Cardiac muscle cell (in vitro differentiated cells and primary cell): ENCODE data around the gene CCDC88C. TPM values are rescaled to one million over a fixed set of nuclear protein-coding genes. Genes with fewer than 3 reads are reported as not detected.
A peak's percentile ranks its signal among the peaks of the same experiment; 100 is the strongest.
"Not testable (repeated sequence)": the region's sequence is repeated elsewhere in the genome, so short reads cannot be mapped to it uniquely, and the experiment has no call there.

Experiments
- DNase-seq, 2 donors: peaks; one replicate each; pipeline versions ENCODE4 v3.0.0 to v3.0.0-alpha.2; 2010 to 2017; ENCODE audit warnings: low read depth in 1 of 2, low spot score in 1 of 2
- H3K27ac ChIP-seq: fragments of 200-600 bp; sonication (generic); 2 replicates; pipeline ENCODE4 v1.5.1; 2016
- H3K27me3 ChIP-seq: fragments of 200-600 bp; sonication (generic); 2 replicates; pipeline ENCODE4 v1.6.0; 2016; ENCODE audit warnings: control low read depth
- H3K36me3 ChIP-seq: fragments of 200-600 bp; sonication (generic); 2 replicates; pipeline ENCODE4 v1.5.1; 2016; ENCODE audit warnings: control low read depth
- H3K4me1 ChIP-seq: fragments of 200-600 bp; sonication (generic); 2 replicates; pipeline ENCODE4 v1.8.1; 2017; ENCODE audit warnings: low read depth, mild to moderate bottlenecking, mixed run types
- H3K4me3 ChIP-seq: fragments of 200-600 bp; sonication (generic); 2 replicates; pipeline ENCODE4 v1.5.1; 2016; ENCODE audit warnings: mild to moderate bottlenecking
- H3K9me3 ChIP-seq: fragments of 200-600 bp; sonication (generic); 2 replicates; pipeline ENCODE4 v1.5.1; 2017; ENCODE audit warnings: low read depth, mild to moderate bottlenecking, control low read depth
- polyA plus RNA-seq: library from polyadenylated mRNA; unstranded; fragments of >200 nt; fragmentation: Nextera tagmentation; extraction: Ambion mirVana; gene quantifications from 2 replicates; pipeline ENCODE4 v1.2.1, GENCODE V29; 2016
- total RNA-seq: library from RNA; depleted of rRNA; stranded (reverse); fragments of >200 nt; gene quantifications from 2 replicates; pipeline ENCODE4 v1.2.3, GENCODE V29; 2016
- TF ChIP-seq, protein P1 (sequence below): IDR thresholded peaks from 2 replicates; pipeline ENCODE4 v1.5.1; 2012; ENCODE audit warnings: low read depth, mild to moderate bottlenecking, low read length

Gene CCDC88C
- total and polyA plus RNA-seq, 2 experiments from 2014 or later = 0.49 to 1.2 TPM

DNA sequence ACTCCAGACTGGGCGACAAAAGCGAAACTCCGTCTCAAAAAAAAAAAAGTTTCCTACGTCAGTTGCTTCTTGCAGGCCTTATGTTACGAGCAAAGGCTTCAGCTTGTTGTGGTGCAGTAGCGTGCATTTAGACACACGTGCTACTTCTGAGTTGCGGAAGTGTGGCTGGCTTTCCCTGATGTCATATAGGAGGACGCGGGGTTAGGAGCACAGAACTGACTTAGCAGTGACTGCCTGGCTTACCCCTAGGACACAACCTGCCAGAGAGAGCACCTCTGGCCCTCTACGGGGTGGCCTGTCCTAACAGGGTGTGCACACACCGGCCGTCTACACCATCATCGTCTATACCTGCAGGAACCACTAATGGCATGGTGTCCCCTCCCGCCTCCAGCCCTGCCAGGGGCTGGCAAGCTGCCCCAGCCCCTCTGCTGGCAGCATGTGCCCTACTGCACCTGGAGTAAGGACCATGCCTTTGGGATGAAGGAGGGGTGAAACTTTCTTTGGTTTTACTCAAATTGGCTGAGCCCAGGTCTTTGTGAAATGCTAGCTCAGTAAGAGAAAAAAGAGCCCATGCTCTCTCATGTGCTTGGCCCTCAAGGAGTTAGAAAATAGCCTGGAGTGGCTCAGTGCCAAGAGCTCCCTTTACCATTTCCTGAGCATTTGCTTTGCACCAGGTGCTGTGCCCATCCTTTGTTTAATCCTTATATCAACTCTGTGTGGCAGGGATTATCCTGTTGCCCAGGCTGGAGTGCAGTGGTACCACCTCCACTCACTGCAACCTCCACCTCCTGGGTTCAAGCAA is 171.4 kb downstream of the CCDC88C start:
- no peak for DNase-seq
- Histone ChIP-seq H3K4me1 (no peaks in the 10 kb centered on the region), H3K9me3 (no peaks in the 10 kb centered on the region), H3K36me3 (no peaks in the 10 kb centered on the region), H3K27ac (no peak overlapping the region), H3K27me3 (no peaks in the 10 kb centered on the region), H3K4me3 (no peak overlapping the region)
- TF ChIP-seq, protein P1, sequence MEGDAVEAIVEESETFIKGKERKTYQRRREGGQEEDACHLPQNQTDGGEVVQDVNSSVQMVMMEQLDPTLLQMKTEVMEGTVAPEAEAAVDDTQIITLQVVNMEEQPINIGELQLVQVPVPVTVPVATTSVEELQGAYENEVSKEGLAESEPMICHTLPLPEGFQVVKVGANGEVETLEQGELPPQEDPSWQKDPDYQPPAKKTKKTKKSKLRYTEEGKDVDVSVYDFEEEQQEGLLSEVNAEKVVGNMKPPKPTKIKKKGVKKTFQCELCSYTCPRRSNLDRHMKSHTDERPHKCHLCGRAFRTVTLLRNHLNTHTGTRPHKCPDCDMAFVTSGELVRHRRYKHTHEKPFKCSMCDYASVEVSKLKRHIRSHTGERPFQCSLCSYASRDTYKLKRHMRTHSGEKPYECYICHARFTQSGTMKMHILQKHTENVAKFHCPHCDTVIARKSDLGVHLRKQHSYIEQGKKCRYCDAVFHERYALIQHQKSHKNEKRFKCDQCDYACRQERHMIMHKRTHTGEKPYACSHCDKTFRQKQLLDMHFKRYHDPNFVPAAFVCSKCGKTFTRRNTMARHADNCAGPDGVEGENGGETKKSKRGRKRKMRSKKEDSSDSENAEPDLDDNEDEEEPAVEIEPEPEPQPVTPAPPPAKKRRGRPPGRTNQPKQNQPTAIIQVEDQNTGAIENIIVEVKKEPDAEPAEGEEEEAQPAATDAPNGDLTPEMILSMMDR = no peak

DNA sequence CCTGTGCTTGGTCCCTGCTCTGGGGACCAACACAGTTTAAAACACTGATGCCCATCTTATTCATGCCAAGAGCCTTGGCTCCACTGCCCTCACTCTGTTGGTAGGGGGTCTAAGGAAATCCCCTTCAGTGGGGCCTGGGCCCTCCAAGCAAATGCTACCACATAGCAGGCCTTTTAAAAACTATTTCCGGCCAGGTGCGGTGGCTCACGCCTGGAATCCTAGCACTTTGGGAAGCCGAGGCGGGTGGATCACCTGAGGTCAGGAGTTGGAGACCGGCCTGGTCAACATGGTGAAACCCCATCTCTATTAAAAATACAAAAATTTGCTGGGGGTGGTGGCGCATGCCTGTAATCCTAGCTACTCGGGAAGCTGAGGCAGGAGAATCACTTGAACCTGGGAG is 172.0 kb downstream of the CCDC88C start:
- not testable (repeated sequence) for H3K9me3 ChIP-seq, DNase-seq, H3K4me3 ChIP-seq, H3K4me1 ChIP-seq, H3K36me3 ChIP-seq, H3K27ac ChIP-seq, H3K27me3 ChIP-seq

DNA sequence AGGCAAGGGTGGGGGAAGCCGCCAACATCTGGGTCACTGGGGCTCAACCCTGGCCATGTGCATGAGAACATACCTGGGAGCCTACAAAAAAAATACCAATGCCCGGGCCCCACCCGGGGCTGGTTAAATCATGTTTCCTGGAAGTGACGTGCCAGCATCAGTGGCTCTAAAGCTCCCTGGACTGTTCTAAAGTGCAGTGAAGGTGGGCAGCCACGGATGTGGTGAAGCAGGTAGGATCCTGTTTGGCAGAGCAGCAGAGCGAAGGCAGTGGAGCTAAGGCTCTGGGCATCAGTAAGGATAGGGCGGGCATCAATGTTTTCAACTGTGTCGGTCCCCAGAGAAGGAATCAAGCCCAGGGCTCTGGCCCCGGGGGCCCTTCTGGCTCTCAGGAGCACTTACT is 172.6 kb downstream of the CCDC88C start:
- H3K9me3 ChIP-seq = no peaks in the 10 kb centered on the region
- H3K4me3 ChIP-seq = no peak overlapping the region
- no peak for DNase-seq
- H3K36me3 ChIP-seq = no peaks in the 10 kb centered on the region
- TF ChIP-seq, protein P1 = no peak
- no peaks in the 10 kb centered on the region for H3K27me3 ChIP-seq
- H3K4me1 ChIP-seq = no peaks in the 10 kb centered on the region
- no peak overlapping the region for H3K27ac ChIP-seq

DNA sequence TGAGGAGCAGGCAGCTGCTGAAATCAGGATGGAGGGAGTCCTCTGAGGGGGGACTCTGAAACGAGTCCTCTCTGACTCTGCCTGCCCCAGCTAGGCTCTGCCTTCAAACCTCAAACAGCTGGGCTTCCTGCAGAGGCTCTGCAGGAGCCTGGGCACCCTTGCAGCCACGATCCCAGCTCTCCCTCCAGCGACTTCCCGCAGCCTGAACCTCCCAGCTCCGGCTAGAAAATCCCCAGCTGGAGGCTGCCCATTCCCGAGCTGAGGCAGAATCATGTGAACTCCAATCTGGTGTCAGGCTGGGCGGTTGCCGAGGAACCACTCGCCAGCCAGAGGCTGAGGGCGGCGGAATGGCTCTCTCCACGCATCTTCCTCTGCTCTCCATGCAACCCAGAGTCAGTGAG is 173.1 kb downstream of the CCDC88C start, which contains the start of gene GPR68:
Gene GPR68 (minus strand): TSS at position 204 of the 401 bp plus-strand sequence. CDS start 9,654 bp downstream, outside the sequence.
- Histone ChIP-seq H3K9me3 (no peaks in the 10 kb centered on the region), H3K27ac (no peak within 1 kb of the TSS), H3K36me3 (no peaks in the 10 kb centered on the region), H3K4me3 (no peak within 1 kb of the TSS), H3K4me1 (no peaks in the 10 kb centered on the region), H3K27me3 (no peaks in the 10 kb centered on the region)
- peak; percentile 43 to 82 for DNase-seq
- TF ChIP-seq, protein P1 = no peak

DNA sequence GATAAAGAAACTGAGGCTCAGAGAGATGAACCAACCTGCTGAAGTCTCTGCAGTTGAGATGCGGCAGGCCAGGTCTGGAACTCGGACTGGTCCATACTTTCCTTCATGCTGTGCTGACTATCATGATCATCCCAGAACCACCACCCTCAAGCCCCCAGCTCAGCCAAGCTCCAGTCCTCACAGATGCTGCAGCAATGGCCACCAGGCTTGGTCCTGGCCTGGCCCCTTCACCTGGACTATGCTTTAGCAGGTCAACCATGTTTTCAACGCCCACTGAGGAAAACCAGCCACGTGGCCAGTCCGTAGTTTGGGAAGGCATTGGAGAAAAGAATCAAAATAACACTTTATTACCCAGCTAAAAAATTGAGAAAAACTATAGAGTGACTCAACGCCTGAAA is 174.5 kb downstream of the CCDC88C start:
- Histone ChIP-seq H3K27me3 (no peaks in the 10 kb centered on the region), H3K36me3 (no peaks in the 10 kb centered on the region), H3K9me3 (no peaks in the 10 kb centered on the region), H3K27ac (no peak overlapping the region), H3K4me1 (no peaks in the 10 kb centered on the region), H3K4me3 (no peak overlapping the region)
- TF ChIP-seq, protein P1 = no peak
- no peak for DNase-seq

DNA sequence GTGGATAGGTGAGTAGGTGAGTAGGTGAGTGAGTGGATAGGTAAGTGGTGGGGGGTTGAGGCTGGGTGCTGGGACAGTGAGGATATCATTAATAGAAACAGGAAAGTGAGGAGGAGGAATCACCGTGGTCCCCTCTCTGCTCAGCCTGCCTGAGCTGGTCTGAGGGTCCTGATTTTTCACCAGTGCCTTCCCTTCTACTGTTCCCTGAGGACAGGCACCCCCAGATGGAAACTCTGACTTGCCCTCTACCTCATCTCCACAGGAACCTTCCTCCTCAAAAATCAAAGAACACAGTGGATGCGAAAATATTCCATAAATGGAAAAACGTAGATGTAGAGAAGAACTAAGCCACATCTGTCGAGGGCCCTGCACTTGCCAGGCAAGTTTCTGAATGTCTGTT is 175.0 kb downstream of the CCDC88C start:
- Histone ChIP-seq H3K27me3 (no peaks in the 10 kb centered on the region), H3K4me3 (no peak overlapping the region), H3K9me3 (no peaks in the 10 kb centered on the region), H3K27ac (no peak overlapping the region), H3K36me3 (no peaks in the 10 kb centered on the region), H3K4me1 (no peaks in the 10 kb centered on the region)
- TF ChIP-seq, protein P1 = no peak
- DNase-seq = no peak
